Psoas muscle (tissue), 8 donors: ENCODE measurements around the gene MRPS7. TPM values are rescaled to one million over a fixed set of nuclear protein-coding genes. Genes with fewer than 3 reads are reported as not detected.

Source experiments
- ATAC-seq, 4 donors: fragments of 200-7000 bp; cut with Tn5 transposase; one replicate each; pipeline ENCODE4 v1.9.1; 2020; ENCODE audit warnings: moderate library complexity in 3 of 4, mild to moderate bottlenecking in 2 of 4
- DNase-seq, 2 donors: peaks; one replicate each; pipeline ENCODE4 v3.0.0-alpha.2; 2020
- H3K27ac ChIP-seq: fragments of 200-600 bp; one replicate; pipeline ENCODE4 v1.8.0; 2022
- H3K27me3 ChIP-seq, 3 donors: fragments of 200-600 bp in 1 of 3; one replicate each; pipeline versions ENCODE4 v1.6.1 to v1.8.0; 2013 to 2022; ENCODE audit warnings: low read length in 2 of 3, mild to moderate bottlenecking in 2 of 3, moderate library complexity in 1 of 3; ENCODE audit not compliant: insufficient read depth in 3 of 3
- H3K36me3 ChIP-seq, 2 donors: fragments of 200-600 bp in 1 of 2; one replicate each; pipeline versions ENCODE4 v1.6.1 to v1.8.0; 2013 to 2022; ENCODE audit warnings: low read depth in 1 of 2, mild to moderate bottlenecking in 1 of 2, moderate library complexity in 1 of 2; ENCODE audit not compliant: insufficient read depth in 1 of 2
- H3K4me1 ChIP-seq: fragments of 200-600 bp; one replicate; pipeline ENCODE4 v1.8.0; 2022
- H3K4me3 ChIP-seq: fragments of 200-600 bp; one replicate; pipeline ENCODE4 v1.8.0; 2022; ENCODE audit warnings: mild to moderate bottlenecking
- H3K9me3 ChIP-seq: fragments of 200-600 bp; one replicate; pipeline ENCODE4 v1.8.0; 2022
- WGBS, 3 donors: extraction: QIAGEN DNeasy Blood & Tissue Kit; methylation state at CpG; one replicate each; pipeline versions ENCODE4 v1.1.6 to v1.1.7; 2013; 5-methylcytosine and 5-hydroxymethylcytosine counted together
- intact Hi-C, 2 donors: fragments of 100-400 bp; cut with DNase I; formaldehyde crosslinking; loops; one replicate each; pipeline versions ENCODE4 v1.11.0 to v1.14.2; 2022
- polyA plus RNA-seq, 3 donors: library from polyadenylated mRNA; stranded (reverse); fragments of 200-250 nt; gene quantifications; one replicate each; pipeline ENCODE4 v1.2.3, GENCODE V29; 2013
- total RNA-seq, 4 donors: library from RNA; stranded (reverse); fragmentation: NEBNext Ultra II Directional in 2 of 4; extraction: Animal tissue kit (Norgen Biotek cat#: 25700) in 2 of 4; gene quantifications; one replicate each; pipeline versions ENCODE4 v1.2.1 to v1.2.4, GENCODE V29; 2021 to 2023
- TF ChIP-seq, protein P1 (sequence below): fragments of 200-600 bp; IDR thresholded peaks from one replicate; pipeline ENCODE4 v1.8.0; 2022; ENCODE audit warnings: antibody characterized with exemption
- donor health status: healthy with polysubstance abuse.
- donor health status: DM: no; HTN: no; CAD: no; lungs with moderate emphysema.
- donor health status: Bipolar disorder and iron deficiency.
- donor health status: healthy.
- donor health status: DM: yes; HTN: yes; CAD: no.
- donor health status: DM: no; HTN: no; CAD: no.
- donor health status: DM: no; HTN: no; CAD: no.
- donor health status: DM: yes; HTN: yes; CAD: no.

The MRPS7 gene
- total and polyA plus RNA-seq, 7 donors = 98.2 to 165 (median 122) TPM

DNA sequence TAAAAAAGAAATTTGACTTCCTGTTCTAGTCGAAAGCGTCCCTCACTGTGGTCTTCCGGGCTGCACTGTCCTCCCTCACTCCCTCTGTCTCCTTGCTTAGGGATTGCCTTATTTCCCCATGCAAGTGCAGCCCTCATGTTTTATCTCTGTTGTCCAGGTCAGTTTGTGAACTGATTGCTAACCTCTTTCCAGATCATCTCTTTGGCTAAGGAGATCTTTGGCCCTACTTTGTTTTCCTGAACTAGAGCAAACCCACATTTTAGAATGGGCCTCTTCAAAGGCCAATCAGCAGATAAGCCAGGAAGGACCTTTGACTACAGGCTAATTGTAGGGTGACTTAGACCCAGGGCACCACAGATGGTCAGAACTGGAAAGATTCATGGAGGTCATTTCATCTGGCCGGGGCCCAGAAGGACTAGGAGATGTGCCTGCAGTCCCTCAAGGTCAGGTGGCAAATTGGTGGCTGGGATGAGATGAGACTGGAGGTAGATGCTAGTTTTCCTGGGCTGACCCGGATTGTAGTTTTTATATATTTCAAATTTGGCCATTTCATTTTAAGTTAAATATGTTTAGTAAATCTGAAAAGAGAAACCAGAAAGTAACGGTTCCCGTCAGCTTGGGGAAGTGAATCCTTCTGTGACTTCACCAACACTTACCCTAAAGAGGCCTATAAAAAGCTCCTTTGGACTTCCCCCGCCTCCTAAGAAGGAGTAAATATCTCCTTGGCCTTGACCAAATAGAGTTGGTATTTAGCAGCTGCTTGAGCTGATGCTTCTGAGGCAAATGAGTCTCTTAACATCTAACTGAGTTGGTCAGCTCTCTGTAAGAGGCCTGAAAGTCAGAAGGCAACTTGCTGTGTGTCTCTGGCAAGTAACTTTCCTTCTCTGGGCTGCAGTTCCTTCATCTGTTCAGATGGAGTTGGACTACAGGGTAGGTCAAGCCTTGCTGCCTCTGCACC, 33.8 kb downstream of the MRPS7 start:
- no peak for ATAC-seq
- H3K27ac ChIP-seq = peak overlapping the region; percentile 46

DNA sequence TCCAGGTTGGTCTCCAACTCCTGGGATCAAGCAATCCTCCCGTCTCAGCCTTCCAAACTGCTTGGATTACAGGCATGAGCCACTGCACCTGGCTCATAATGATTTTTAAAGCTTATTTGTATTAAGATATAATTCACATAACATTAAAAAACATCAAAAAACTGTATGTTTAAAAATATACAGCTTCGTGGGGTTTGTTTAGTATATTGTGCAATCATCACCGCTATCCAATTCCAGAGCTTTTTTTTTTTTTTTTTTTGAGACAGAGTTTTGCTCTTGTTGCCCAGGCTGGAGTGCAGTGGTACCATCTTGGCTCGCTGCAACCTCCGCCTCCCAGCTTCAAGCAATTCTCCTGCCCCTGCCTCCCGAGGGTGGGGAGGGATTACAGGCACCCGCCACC, 38.6 kb downstream of the MRPS7 start:
- no peak for ATAC-seq
- Histone ChIP-seq H3K36me3 (no peaks in the 10 kb centered on the region), H3K27me3 (no peaks in the 10 kb centered on the region), H3K4me3 (no peak overlapping the region), H3K4me1 (no peaks in the 10 kb centered on the region), H3K9me3 (no peaks in the 10 kb centered on the region), H3K27ac (no peak overlapping the region)
- intact Hi-C loops = no loop called here
- 72 to 81% (median 76%) methylated on average over 7 of the region's 7 CpGs for WGBS, 3 donors
- TF ChIP-seq, protein P1, sequence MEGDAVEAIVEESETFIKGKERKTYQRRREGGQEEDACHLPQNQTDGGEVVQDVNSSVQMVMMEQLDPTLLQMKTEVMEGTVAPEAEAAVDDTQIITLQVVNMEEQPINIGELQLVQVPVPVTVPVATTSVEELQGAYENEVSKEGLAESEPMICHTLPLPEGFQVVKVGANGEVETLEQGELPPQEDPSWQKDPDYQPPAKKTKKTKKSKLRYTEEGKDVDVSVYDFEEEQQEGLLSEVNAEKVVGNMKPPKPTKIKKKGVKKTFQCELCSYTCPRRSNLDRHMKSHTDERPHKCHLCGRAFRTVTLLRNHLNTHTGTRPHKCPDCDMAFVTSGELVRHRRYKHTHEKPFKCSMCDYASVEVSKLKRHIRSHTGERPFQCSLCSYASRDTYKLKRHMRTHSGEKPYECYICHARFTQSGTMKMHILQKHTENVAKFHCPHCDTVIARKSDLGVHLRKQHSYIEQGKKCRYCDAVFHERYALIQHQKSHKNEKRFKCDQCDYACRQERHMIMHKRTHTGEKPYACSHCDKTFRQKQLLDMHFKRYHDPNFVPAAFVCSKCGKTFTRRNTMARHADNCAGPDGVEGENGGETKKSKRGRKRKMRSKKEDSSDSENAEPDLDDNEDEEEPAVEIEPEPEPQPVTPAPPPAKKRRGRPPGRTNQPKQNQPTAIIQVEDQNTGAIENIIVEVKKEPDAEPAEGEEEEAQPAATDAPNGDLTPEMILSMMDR = no peak
- DNase-seq = no peak

More for the DNA sequence above, 33.8 kb downstream of the MRPS7 start:
- no peak for DNase-seq
- Histone ChIP-seq H3K4me3 (no peak overlapping the region), H3K9me3 (no peaks in the 10 kb centered on the region), H3K36me3 (no peaks in the 10 kb centered on the region), H3K27me3 (no peaks in the 10 kb centered on the region), H3K4me1 (no peaks in the 10 kb centered on the region)
- 82 to 87% (median 84%) methylated on average over 8 of the region's 8 CpGs for WGBS, 3 donors
- TF ChIP-seq, protein P1 = no peak
- intact Hi-C loops = no loop called here

DNA sequence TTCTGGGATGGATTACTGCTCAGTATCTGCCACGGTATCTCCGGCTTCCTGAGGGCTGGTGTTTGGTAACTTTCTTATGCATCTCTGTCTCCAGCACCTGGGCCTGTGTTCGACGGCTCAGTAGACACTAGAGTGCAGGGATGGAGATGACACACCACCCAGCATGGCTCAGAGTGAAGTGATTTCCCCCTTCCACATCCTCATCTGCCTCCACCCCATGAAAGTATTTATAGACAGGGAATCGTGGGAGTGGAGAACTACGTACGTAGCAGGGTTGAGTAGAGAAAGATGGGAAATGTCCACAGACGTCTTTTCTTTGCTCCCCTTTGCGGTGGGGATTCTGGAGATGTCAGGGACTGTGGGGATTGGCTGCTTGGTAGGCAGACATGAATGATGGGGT, 39.4 kb downstream of the MRPS7 start:
- intact Hi-C loops = no loop called here
- no peaks in the 10 kb centered on the region for H3K36me3 ChIP-seq
- DNase-seq (no peak), ATAC-seq (no peak)
- 77 to 89% (median 81%) methylated on average over 9 of the region's 9 CpGs for WGBS, 3 donors
- H3K27ac ChIP-seq = no peak overlapping the region
- no peaks in the 10 kb centered on the region for H3K27me3 ChIP-seq
- no peak overlapping the region for H3K4me3 ChIP-seq
- no peaks in the 10 kb centered on the region for H3K9me3 ChIP-seq
- no peaks in the 10 kb centered on the region for H3K4me1 ChIP-seq
- TF ChIP-seq, protein P1 = no peak

DNA sequence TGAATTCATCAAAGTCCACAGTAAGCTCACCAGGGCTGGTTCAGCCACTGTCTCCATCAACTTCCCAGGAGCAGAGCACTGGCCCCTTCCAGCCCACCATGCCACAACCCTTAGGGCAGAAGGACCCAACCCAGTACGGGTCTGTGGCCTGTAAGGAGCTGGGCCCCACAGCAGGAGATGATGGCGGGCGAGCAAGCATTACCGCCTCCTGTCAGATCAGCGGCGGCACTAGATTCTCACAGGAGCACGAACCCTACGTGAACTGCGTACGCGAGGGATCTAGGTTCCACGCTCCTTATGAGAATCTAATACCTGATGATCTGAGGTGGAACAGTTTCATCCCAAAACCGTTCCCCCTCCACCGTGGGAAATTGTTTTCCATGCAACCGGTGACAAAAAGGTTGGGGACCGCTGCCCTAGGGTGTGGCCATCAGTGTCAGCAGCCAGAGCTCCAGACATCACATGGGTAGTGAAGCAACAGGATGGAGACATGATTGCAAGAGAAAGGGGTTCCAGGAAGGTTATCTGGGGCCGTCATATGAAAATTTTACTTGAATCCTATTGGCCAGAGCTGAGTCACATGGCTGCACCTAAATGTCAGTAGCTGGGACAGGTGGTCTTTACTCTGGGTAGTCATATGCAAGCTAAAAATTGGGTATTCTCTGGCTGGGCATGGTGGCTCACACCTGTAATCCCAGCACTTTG, 40.0 kb downstream of the MRPS7 start:
- ATAC-seq = no peak
- Histone ChIP-seq H3K4me1 (no peaks in the 10 kb centered on the region), H3K9me3 (no peaks in the 10 kb centered on the region), H3K36me3 (no peaks in the 10 kb centered on the region), H3K27ac (no peak overlapping the region), H3K4me3 (no peak overlapping the region), H3K27me3 (no peaks in the 10 kb centered on the region)
- intact Hi-C loops = no loop called here
- 82 to 86% (median 83%) methylated on average over 17 of the region's 17 CpGs for WGBS, 3 donors
- no peak for DNase-seq
- TF ChIP-seq, protein P1 = no peak
